Dermis blood vessel endothelial cell (primary cell): ENCODE measurements around the gene PUS7. TPM values are rescaled to one million over a fixed set of nuclear protein-coding genes. Genes with fewer than 3 reads are reported as not detected.
"Not testable (repeated sequence)": the region's sequence is repeated elsewhere in the genome, so short reads cannot be mapped to it uniquely, and the experiment has no call there.

Source experiments
- DNase-seq: peaks from one replicate; pipeline ENCODE4 v3.0.0; 2010
- total RNA-seq: library from RNA; depleted of rRNA; stranded (reverse); fragments of >200 nt; gene quantifications from 2 replicates; pipeline ENCODE4 v1.2.3, GENCODE V29; 2014

The PUS7 gene
- total RNA-seq, result 35.1 and 36.3 TPM in 2 replicates

GRCh38 chr7:105521717-105522463, at the start of gene PUS7:
Gene PUS7 (minus strand): TSS chr7:105522271. CDS start chr7:105508512, 13,759 bp downstream.
- DNase-seq, result peak; percentile 93

GRCh38 chr7:105567821-105568220, 45.8 kb upstream of the PUS7 start:
- DNase-seq, result no peak

GRCh38 chr7:105567024-105567423, 45.0 kb upstream of the PUS7 start:
- peak; percentile 27 for DNase-seq

- DNase-seq, result no peak
These were observed 43.1 kb upstream of the PUS7 start for GRCh38 chr7:105565190-105565589.

GRCh38 chr7:105559926-105560325, 37.9 kb upstream of the PUS7 start:
- no peak for DNase-seq

- no peak for DNase-seq
These were observed 16.3 kb upstream of the PUS7 start for GRCh38 chr7:105538339-105538738.

- no peak for DNase-seq
These were observed 10.8 kb upstream of the PUS7 start for GRCh38 chr7:105532709-105533460.

GRCh38 chr7:105531792-105532671, 10.0 kb upstream of the PUS7 start, which contains the start of gene RINT1:
Gene RINT1 (plus strand): TSS chr7:105532201. CDS start chr7:105532316, 115 bp downstream.
- DNase-seq, result peak; percentile 94

- DNase-seq, result no peak
These were observed 8.5 kb upstream of the PUS7 start for GRCh38 chr7:105530546-105530945.

GRCh38 chr7:105530126-105530525, 8.1 kb upstream of the PUS7 start:
- no peak for DNase-seq

GRCh38 chr7:105527737-105528136, 5.7 kb upstream of the PUS7 start:
- not testable (repeated sequence) for DNase-seq

- no peak for DNase-seq
These were observed 2.8 kb upstream of the PUS7 start for GRCh38 chr7:105524840-105525239.

- DNase-seq, result not testable (repeated sequence)
These were observed 2.4 kb upstream of the PUS7 start for GRCh38 chr7:105524423-105524822.

GRCh38 chr7:105521027-105521716, 899 bp downstream of the PUS7 start:
- peak; percentile 70 for DNase-seq

GRCh38 chr7:105520620-105521019, 1.5 kb downstream of the PUS7 start:
- not testable (repeated sequence) for DNase-seq

GRCh38 chr7:105519353-105519752, 2.7 kb downstream of the PUS7 start:
- DNase-seq, result no peak

- DNase-seq, result not testable (repeated sequence)
These were observed 6.5 kb downstream of the PUS7 start for GRCh38 chr7:105515610-105516009.

GRCh38 chr7:105512926-105513526, 9.0 kb downstream of the PUS7 start:
- DNase-seq, result no peak

- no peak for DNase-seq
These were observed 9.7 kb downstream of the PUS7 start for GRCh38 chr7:105512415-105512814.

GRCh38 chr7:105502173-105502572, 19.9 kb downstream of the PUS7 start:
- DNase-seq, result no peak

GRCh38 chr7:105497016-105497415, 25.1 kb downstream of the PUS7 start:
- DNase-seq, result peak; percentile 15

- peak; percentile 69 for DNase-seq
These were observed 25.6 kb downstream of the PUS7 start for GRCh38 chr7:105496521-105496920.
